Natural killer cell treated with Interleukin-12 subunit alpha and Interleukin-12 subunit beta and Interleukin-15 and Interleukin-18, amount 100 ng/mL, for 72 hours (primary cell): Measurements from ENCODE around the gene MRPS24. TPM values are rescaled to one million over a fixed set of nuclear protein-coding genes. Genes with fewer than 3 reads are reported as not detected.

Experiments
- ATAC-seq, 2 donors: fragments of 150-1000 bp; cut with Tn5 transposase in 1 of 2; sonication (Bioruptor Pico), chemical (Tn5 transposase) in 1 of 2; 2 replicates each; pipeline ENCODE4 v1.10.0; 2021
- DNase-seq: peaks from one replicate; pipeline ENCODE4 v3.0.0; 2022; ENCODE audit warnings: low spot score
- H3K27ac Mint-ChIP-seq, 2 donors: 1 replicate in 1 of 2; 2 replicates in 1 of 2; pipeline ENCODE4 v1.8.0; 2022; ENCODE audit warnings: mixed read lengths in 2 of 2, mild to moderate bottlenecking in 1 of 2, moderate library complexity in 1 of 2
- H3K27me3 Mint-ChIP-seq, 2 donors: 1 replicate in 1 of 2; 2 replicates in 1 of 2; pipeline ENCODE4 v1.8.0; 2022; ENCODE audit warnings: mixed read lengths in 2 of 2
- H3K36me3 Mint-ChIP-seq: one replicate; pipeline ENCODE4 v1.8.0; 2022; ENCODE audit warnings: mixed read lengths
- H3K4me1 Mint-ChIP-seq, 2 donors: 1 replicate in 1 of 2; 2 replicates in 1 of 2; pipeline ENCODE4 v1.8.0; 2022; ENCODE audit warnings: low read depth in 2 of 2, mixed read lengths in 2 of 2, mild to moderate bottlenecking in 1 of 2
- H3K4me3 Mint-ChIP-seq: one replicate; pipeline ENCODE4 v1.8.0; 2022; ENCODE audit warnings: mixed read lengths
- H3K9me3 Mint-ChIP-seq: 2 replicates; pipeline ENCODE4 v1.8.0; 2022; ENCODE audit warnings: mixed read lengths
- total RNA-seq, 2 donors: library from RNA; stranded (reverse); gene quantifications; one replicate each; pipeline ENCODE4 v1.2.3, GENCODE V29; 2022

The MRPS24 gene
- total RNA-seq, 2 donors from 2014 or later: 72.6 to 95.3 TPM

- Mint-ChIP-seq H3K27me3 (no peaks in the 10 kb centered on the region), H3K4me1 (peaks cover 23 to 27% of the 10 kb centered on the region in 2 donors), H3K9me3 (no peaks in the 10 kb centered on the region), H3K4me3 (peak overlapping the region; percentile 96), H3K27ac (peak overlapping the region; percentile 95 to 99), H3K36me3 (peaks cover 10% of the 10 kb centered on the region)
- ATAC-seq (peak; percentile 58 to 77), DNase-seq (peak; percentile 81)
These were observed 537 bp upstream of the MRPS24 start for GRCh38 chr7:43869867-43870240.

- DNase-seq (no peak), ATAC-seq (no peak)
- H3K4me1 Mint-ChIP-seq: peaks cover 23 to 27% of the 10 kb centered on the region in 2 donors
- H3K27ac Mint-ChIP-seq: peak overlapping the region; percentile 95 to 99
- no peaks in the 10 kb centered on the region for H3K27me3 Mint-ChIP-seq
- H3K4me3 Mint-ChIP-seq: peak overlapping the region; percentile 96
- H3K9me3 Mint-ChIP-seq: no peaks in the 10 kb centered on the region
- peaks cover 10% of the 10 kb centered on the region for H3K36me3 Mint-ChIP-seq
These were observed 674 bp downstream of the MRPS24 start for GRCh38 chr7:43868681-43869005.

- Mint-ChIP-seq H3K9me3 (no peaks in the 10 kb centered on the region), H3K4me1 (peaks cover 23 to 27% of the 10 kb centered on the region in 2 donors), H3K36me3 (peaks cover 10% of the 10 kb centered on the region), H3K27ac (peak overlapping the region; percentile 95 to 99), H3K4me3 (peak overlapping the region; percentile 96), H3K27me3 (peaks cover 0 to 2% of the 10 kb centered on the region in 2 donors)
- ATAC-seq (no peak), DNase-seq (no peak)
These were observed 1.1 kb downstream of the MRPS24 start for GRCh38 chr7:43868181-43868580.

- Mint-ChIP-seq H3K36me3 (peaks cover 10% of the 10 kb centered on the region), H3K4me3 (no peak overlapping the region), H3K27ac (no peak overlapping the region), H3K9me3 (no peaks in the 10 kb centered on the region), H3K27me3 (peaks cover 0 to 3% of the 10 kb centered on the region in 2 donors), H3K4me1 (peaks cover 17 to 20% of the 10 kb centered on the region in 2 donors)
- no peak for DNase-seq
- no peak for ATAC-seq
These were observed 4.0 kb downstream of the MRPS24 start for GRCh38 chr7:43865277-43865676.

DNA sequence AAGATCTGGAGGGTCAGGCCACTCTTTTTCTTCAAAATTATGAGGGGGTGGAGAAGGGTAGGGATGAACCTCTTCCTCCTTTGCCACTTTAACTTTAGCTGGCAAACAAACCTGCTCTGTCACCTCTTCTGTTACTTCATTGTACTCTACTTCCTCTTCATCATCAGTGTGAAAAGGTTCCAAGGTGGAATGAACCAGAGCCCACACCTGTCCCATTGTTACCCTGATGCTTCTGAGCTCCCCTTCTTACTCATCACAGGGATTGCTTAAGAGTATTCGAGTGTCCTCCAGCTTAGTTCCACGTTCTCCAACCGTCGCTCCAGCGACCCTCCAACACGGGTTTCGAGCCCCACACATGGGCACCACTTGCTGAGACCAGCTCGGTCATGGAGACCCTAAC, 5.2 kb downstream of the MRPS24 start:
- H3K36me3 Mint-ChIP-seq: peaks cover 10% of the 10 kb centered on the region

DNA sequence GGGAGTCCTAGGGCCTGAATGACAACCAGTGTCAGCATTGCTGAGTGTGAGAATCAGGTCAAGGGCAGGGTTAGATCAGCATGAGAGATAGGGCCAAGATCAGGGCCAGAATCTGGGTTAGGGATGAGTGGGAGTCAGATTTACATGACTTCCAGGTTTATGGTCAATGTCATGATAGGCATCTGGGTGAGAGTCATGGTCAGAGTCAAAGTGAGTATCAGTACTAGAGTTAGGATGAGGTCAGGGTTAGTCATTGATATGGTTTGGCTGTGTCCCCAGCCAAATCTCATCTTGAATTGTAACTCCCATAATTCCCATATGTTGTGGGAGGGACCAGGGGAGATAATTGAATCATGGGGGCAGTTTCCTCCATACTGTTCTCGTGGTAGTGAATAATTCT, 12.3 kb downstream of the MRPS24 start:
- no peak for DNase-seq
- Mint-ChIP-seq H3K4me3 (no peak overlapping the region), H3K4me1 (no peaks in the 10 kb centered on the region), H3K27ac (no peak overlapping the region), H3K27me3 (peaks cover 0 to 5% of the 10 kb centered on the region in 2 donors), H3K36me3 (no peaks in the 10 kb centered on the region), H3K9me3 (no peaks in the 10 kb centered on the region)
- ATAC-seq: peak; percentile 15 to 38

More for the DNA sequence above, 5.2 kb downstream of the MRPS24 start:
- no peaks in the 10 kb centered on the region for H3K9me3 Mint-ChIP-seq
- H3K4me1 Mint-ChIP-seq: peaks cover 8 to 11% of the 10 kb centered on the region in 2 donors
- DNase-seq (no peak), ATAC-seq (no peak)
- no peak overlapping the region for H3K4me3 Mint-ChIP-seq
- H3K27ac Mint-ChIP-seq: no peak overlapping the region
- H3K27me3 Mint-ChIP-seq: peaks cover 0 to 7% of the 10 kb centered on the region in 2 donors

DNA sequence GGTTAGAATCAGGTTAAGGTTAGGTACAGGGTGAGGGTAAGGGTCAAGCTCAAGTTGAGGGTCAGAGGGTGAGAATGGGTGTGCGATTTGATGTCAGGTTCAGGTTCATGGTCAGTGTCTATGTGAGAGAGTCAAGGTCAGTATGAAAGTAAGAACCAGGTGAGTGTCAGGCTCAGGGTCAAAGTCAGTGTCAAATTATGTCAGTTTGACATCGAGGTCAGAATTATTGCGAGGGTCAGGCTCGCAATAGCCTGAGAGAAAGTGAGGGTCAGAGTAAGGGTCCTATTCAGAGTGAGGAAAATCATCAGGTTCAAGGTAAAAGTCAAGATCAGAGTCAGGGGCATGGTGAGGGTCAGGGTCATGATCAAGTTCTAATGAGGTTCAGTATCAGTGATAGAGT, 13.0 kb downstream of the MRPS24 start:
- Mint-ChIP-seq H3K36me3 (no peaks in the 10 kb centered on the region), H3K27me3 (peaks cover 0 to 5% of the 10 kb centered on the region in 2 donors), H3K4me3 (no peak overlapping the region), H3K9me3 (no peaks in the 10 kb centered on the region), H3K27ac (no peak overlapping the region), H3K4me1 (peaks cover 2 to 5% of the 10 kb centered on the region in 2 donors)
- ATAC-seq: no peak
- no peak for DNase-seq

GRCh38 chr7:43855176-43855575, 14.1 kb downstream of the MRPS24 start:
- Mint-ChIP-seq H3K27ac (no peak overlapping the region), H3K36me3 (no peaks in the 10 kb centered on the region), H3K4me3 (no peak overlapping the region), H3K9me3 (no peaks in the 10 kb centered on the region), H3K4me1 (peaks cover 10 to 12% of the 10 kb centered on the region in 2 donors), H3K27me3 (peaks cover 0 to 5% of the 10 kb centered on the region in 2 donors)
- no peak for DNase-seq
- ATAC-seq: no peak

GRCh38 chr7:43851805-43852204, 17.5 kb downstream of the MRPS24 start:
- H3K36me3 Mint-ChIP-seq: no peaks in the 10 kb centered on the region
- ATAC-seq: no peak
- H3K27ac Mint-ChIP-seq: no peak overlapping the region

DNA sequence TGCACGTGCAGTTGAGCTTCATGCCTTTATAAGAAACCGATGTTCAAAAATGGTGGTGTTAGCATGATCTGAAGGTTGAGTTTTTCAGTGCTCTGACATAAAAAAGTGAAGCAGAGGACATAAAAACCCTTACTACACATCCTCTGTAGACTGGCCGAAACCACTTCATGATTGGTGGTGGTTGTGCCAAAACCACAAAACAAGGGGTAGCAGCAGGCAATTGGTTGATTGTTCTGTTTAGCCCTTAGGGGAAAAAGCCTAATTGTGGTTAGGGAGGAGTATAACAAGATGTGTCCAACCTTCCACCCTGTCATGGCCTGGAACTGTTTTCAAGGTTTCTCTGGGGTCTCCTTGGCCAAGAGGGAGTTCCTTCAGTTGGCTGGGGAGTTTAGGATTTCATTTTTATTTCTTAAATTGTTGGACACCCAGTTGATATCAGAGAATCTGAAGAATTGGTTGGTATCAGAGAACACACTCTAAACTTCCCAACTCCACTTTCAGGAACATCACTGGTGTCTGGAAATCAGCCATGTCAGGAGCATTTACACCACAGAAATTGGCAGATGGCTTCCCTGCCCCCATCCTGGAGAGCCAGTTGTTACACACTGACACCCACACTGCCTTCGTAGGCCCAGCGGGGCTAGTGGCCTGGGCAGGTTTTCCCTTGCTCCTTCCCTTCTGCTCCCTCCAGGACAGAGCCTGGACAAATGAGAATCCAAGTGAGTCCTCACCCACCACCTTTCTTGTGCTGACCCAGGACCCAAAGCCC, 18.8 kb downstream of the MRPS24 start:
- Mint-ChIP-seq H3K27me3 (peaks cover 0 to 2% of the 10 kb centered on the region in 2 donors), H3K9me3 (no peaks in the 10 kb centered on the region), H3K36me3 (no peaks in the 10 kb centered on the region), H3K27ac (no peak overlapping the region), H3K4me3 (peak overlapping the region; percentile 34), H3K4me1 (peaks cover 15 to 18% of the 10 kb centered on the region in 2 donors)
- peak; percentile 70 for DNase-seq
- peak; percentile 68 to 82 for ATAC-seq

More at GRCh38 chr7:43851805-43852204, 17.5 kb downstream of the MRPS24 start:
- H3K4me1 Mint-ChIP-seq: peaks cover 15 to 18% of the 10 kb centered on the region in 2 donors
- no peak overlapping the region for H3K4me3 Mint-ChIP-seq
- no peaks in the 10 kb centered on the region for H3K9me3 Mint-ChIP-seq
- DNase-seq: no peak
- H3K27me3 Mint-ChIP-seq: peaks cover 0 to 2% of the 10 kb centered on the region in 2 donors

- peaks cover 15 to 18% of the 10 kb centered on the region in 2 donors for H3K4me1 Mint-ChIP-seq
- no peaks in the 10 kb centered on the region for H3K27me3 Mint-ChIP-seq
- no peaks in the 10 kb centered on the region for H3K36me3 Mint-ChIP-seq
- DNase-seq (no peak), ATAC-seq (no peak)
- H3K4me3 Mint-ChIP-seq: no peak overlapping the region
- H3K9me3 Mint-ChIP-seq: no peaks in the 10 kb centered on the region
- no peak overlapping the region for H3K27ac Mint-ChIP-seq
These were observed 20.3 kb downstream of the MRPS24 start for GRCh38 chr7:43849047-43849446.

DNA sequence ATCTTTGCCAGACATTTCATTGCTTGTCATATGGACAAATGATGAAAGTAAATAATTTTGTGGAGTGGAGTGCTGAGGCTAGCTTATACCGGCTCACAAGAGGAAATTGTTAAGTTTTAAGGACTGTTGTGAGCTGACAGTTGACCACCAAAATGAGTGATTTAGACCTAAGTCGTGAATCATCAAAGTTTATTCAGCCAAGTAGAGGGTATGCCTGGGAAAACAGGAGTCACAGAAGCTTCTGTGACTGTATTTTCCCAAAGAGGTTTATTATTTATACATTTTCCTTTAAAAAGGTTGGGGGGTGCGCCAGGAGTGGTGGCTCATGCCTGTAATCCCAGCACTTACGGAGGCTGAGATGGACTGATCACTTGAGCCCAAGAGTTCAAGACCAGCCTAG, 21.8 kb downstream of the MRPS24 start:
- H3K4me3 Mint-ChIP-seq: no peak overlapping the region
- no peaks in the 10 kb centered on the region for H3K27me3 Mint-ChIP-seq
- H3K9me3 Mint-ChIP-seq: no peaks in the 10 kb centered on the region
- DNase-seq (no peak), ATAC-seq (no peak)
- H3K4me1 Mint-ChIP-seq: peaks cover 15 to 18% of the 10 kb centered on the region in 2 donors
- no peaks in the 10 kb centered on the region for H3K36me3 Mint-ChIP-seq
- H3K27ac Mint-ChIP-seq: no peak overlapping the region

- H3K27ac Mint-ChIP-seq: no peak overlapping the region
- no peaks in the 10 kb centered on the region for H3K36me3 Mint-ChIP-seq
- peaks cover 0 to 4% of the 10 kb centered on the region in 2 donors for H3K27me3 Mint-ChIP-seq
- ATAC-seq: peak in 1 of 2 donors; percentile 45
- no peaks in the 10 kb centered on the region for H3K9me3 Mint-ChIP-seq
- no peak overlapping the region for H3K4me3 Mint-ChIP-seq
- no peak for DNase-seq
- peaks cover 0 to under 1% of the 10 kb centered on the region in 2 donors for H3K4me1 Mint-ChIP-seq
These were observed 24.7 kb downstream of the MRPS24 start for GRCh38 chr7:43844662-43845061.

DNA sequence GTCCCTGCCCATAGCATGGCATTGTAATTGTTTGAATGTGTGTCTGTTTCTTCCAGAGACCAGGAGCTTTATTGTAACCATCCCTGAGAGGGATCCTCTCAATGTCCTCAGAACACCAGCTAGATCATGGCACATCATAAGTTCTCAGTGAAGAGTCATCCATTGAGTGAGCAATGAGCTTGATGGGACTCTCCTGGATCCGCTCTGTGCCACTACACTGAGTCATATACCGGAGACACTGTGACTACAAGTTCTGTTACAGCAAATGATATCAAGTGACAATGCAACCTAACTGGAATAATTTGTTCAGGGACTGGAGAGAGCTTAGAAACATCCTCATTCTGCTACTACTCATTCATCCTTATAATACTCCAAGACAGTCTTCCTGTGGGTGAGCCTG, 25.1 kb downstream of the MRPS24 start:
- Mint-ChIP-seq H3K4me3 (no peak overlapping the region), H3K9me3 (no peaks in the 10 kb centered on the region), H3K4me1 (no peaks in the 10 kb centered on the region), H3K36me3 (no peaks in the 10 kb centered on the region), H3K27ac (no peak overlapping the region), H3K27me3 (peaks cover 0 to 4% of the 10 kb centered on the region in 2 donors)
- DNase-seq (no peak), ATAC-seq (no peak)
